ENCODE data around the gene PRKAR1B.

Gene PRKAR1B

DNA sequence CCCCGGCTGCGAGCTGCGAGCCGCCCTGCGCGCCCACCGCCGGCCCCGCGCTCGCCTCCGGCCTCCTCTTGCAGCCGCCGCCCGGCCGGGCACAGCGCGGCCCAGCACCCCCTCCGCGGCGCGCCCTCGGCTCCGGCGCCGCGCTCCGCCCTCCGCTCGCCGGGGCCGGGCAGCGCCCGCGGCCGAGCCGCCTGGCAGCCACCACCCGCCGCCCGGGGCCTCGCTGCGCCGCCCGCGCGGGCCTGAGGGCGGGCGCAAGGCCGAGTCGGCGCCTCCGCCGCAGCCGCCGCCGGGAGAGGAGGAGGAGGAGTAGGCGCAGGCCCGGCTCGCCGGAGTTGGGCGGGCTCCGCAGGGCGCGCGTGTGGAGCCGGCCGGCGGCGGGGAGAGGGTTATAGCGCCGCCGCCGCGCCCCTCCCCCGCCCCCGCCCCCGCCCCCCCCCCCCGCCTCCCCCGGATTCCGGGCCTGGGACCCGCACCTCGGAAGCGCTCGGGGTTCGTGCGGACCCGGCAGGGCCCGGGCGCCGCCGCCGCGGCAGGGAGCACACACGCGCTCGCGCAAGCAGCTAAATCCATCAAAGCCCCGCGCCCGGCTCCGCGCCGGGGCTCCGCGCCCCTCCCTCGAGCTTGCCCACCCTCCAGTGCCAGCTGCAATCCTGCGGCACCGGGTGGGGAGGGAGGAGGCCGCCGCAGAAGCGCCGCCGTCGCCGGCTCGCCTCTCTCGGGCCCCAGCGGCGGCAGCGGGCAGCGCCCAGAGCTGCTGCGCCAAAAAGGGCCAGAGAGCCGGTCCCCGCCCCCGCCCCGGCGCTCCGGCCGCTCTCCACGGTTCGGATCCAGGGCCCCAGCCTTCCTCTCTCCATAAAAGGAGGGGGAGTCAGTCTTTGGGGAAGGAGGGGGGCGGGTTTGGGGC lies 207.3 kb downstream of the PRKAR1B start, which contains the start of gene PDGFA:
PDGFA (minus strand) TSS at position 363 of the 907 bp plus-strand sequence. CDS start 845 bp downstream, outside the sequence.
- peak within 1 kb of the TSS; percentile 80 for H3K27ac ChIP-seq
- DNase-seq (ENCODE audit: low read depth, low spot score) = no peak

DNA sequence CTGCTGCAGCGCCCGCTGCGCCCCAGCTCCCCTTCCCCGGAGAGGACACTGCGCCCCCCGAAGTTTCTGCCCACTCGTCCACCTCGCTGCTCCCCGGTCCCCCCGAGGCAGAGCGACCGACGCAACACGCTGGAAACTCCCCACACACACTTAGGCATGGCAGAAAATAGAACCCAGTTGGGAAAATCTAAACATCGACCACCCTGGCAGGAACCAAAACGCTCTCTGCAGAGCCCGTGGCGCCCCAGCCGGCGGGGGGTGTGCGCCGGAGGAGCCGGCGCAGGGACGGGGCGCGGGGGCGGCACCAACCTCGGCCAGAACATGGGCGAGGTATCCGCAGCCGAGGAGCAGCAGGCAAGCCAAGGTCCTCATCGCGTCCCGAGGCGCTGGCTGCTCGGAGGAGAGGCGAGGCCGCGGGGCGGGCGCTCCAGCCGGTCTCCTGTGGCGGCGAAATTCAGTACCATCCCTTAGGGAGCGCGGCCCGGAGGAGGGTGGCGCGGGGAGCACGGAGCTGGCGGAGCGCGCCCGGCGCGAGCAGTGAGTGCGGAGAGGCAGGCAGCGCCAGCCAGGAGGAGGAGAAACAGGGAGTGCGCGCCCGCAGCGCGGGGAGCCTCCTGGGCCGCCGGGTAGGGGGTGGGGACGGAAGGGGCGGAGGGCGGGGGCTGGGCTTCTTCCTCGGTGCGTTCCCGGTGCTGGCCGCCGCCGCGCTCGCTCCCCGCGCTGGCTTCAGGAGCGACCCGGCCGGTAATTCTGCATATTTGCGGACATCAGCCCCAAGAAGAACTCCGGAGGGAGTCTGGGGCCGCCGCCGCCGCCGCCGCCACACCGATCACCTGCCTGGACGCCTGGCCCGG lies 208.2 kb downstream of the PRKAR1B start:
- DNase-seq (ENCODE audit: low read depth, low spot score) = peak; percentile 61
- peak overlapping the region; percentile 80 for H3K27ac ChIP-seq

DNA sequence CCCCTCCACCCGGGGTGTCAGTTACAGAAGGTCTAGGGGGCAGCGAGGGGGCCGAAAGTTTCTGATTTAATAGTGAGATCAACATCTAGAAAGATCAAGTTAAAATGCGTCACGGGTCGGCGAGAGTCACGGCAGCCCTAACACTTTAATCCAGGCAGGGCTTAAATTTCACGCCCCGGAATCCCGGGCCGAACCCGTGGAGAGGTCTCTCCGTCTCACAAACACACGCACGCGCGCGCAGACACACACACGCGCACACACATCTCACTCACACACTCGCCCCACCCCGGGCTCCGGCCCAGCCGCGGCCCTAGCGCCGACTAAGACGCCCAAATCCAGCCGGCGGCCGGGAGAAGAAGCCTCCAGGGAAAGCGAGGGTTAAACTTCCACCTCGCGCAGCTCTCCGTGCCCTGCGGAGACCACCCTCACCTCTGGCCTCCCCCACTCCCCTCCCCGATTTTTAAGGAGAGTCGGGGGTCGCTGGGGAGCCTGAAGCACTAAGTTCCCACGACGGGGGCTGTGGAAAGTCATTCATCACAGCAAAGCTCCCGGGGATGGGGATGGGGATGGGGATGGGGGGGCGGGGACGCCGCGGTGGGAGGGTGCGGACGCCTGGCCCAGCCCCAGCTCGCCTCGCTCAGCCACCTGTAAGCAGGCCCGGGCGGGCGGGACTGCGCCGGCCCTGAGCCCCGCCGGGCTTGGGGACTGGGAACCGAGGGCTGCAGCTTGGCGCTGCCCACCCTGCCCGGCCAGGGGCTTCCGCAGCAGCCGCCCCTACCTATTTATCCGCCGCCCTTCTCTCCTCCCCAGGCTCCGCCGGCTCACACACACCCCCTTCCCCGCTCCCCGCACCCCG lies 209.1 kb downstream of the PRKAR1B start:
- peak overlapping the region; percentile 80 for H3K27ac ChIP-seq
- DNase-seq (ENCODE audit: low read depth, low spot score) = no peak

DNA sequence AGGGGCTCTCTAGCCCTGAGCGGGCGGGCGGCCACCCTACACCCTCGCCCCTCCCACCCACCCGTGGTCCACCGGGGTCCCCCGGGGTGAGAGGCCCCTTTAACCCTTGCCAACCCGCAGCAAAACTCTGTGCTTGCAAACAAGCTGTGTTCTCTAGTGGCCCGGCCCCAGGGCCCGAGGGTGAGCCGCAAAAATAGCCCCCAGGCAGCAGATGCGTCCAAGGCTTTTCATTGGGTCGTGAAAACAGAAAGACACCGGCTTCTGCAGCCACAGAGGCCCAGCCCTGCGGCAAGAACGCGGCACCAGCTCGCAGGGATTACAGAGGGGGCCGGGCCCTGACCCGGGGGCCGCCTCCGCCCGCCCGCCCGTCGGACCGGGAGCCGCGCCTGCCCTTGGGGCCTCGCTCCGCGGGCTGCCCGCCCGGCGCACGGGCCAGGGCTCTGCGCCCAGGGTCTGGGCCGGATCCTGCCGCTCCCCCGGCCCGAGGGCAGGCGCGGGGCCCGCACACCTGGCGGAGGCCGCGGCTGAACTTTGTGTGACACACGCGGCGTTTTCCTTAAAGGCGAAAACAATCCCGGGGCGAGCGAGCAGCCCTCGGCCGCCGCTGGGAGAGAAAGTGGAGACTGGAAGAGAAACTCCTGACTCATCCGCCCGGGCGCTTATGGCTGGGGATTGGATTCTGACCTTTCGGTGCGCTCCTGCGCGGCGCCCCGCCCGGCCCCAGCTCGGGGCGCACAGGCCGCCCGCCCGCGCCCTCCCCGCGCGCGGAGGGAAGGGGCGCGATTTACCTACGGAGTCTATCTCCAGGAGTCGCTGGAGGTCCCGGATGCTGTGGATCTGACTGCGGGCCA lies 210.2 kb downstream of the PRKAR1B start:
- no peak for DNase-seq (ENCODE audit: low read depth, low spot score)
- peak overlapping the region; percentile 80 for H3K27ac ChIP-seq

DNA sequence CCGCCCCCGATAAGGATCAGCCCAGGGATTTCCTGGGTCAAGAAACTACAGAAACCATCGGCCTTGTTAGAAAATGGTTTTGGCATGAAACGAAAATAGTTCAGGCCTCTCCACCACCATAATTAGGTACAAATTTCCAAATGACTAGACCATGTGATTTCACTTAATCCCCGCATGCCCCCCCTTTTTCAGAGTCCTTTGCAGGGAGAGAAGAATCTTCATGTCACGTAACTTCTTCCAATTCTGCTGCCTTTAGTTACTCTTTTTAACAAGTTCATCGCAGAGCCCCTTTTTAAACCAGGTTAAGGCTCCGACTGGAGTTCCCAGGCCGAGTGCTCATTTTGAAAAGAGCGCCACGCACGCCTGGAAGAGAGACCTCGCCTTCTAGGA lies 210.9 kb downstream of the PRKAR1B start:
- no peak for DNase-seq (ENCODE audit: low read depth, low spot score)
- H3K27ac ChIP-seq = peak overlapping the region; percentile 80

DNA sequence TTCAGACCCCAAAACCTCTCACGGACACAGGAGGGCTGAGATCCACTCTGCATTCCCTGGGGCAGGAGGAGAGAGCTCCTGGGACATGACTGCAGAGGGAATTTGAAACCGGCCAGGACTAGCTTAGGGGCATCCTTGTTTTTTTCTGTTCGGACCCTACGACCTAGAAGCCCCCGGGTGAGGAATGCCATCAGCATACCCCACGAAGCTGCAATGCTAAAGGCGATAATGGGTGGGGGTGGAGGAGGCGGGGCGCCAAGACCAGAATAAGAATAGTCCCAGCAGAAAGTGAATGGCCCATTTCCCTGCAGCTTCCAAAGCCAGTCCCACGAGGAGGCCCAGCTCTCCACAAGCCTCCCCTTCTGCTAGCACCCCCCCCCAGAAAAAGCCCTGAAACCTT lies 211.5 kb downstream of the PRKAR1B start:
- no peak for DNase-seq (ENCODE audit: low read depth, low spot score)
- H3K27ac ChIP-seq = peak overlapping the region; percentile 80

DNA sequence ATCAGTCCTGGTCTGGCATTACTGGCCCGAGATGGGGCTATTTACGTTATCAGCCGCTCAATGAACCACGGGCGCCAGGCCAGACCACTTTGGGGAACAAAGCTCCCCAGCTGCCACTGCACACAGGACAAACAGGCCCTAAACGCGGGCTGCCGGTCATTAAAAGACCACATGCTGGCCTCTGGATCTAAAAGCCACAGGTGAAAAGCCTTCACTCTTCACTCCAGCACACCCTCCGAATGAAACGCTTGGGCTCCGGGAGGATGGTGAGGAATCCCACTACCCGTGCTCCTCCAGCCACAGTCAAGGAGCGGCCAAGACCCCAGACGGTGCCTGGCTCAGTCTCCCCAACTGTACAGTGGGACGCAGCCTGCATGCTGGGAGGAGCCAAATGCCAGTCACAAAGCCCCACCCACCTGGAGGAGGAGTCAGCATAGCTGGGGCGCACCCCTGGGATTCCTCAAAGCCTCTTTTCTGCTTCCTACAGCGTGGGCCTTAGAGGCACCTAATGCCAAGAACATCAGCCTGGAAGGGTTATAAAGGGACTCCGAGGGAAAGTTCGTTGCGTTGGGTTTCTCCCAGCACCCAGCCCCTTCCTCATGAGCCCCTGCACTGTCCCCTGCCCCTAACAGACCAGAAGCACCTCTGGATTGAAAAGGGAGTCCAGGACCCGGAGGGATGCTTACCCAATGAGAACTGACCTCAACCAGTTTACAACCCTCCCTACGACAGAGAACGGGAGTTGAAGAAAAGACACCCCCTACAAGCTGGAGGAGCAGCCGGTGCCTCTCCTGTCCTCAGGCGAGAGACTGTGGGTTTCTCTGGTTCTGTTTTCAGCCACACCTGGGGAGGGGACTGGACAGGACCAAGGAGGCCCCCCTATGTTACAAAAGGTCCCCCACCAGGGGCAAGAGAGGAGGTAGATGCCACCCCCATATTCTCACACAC lies 212.2 kb downstream of the PRKAR1B start:
- H3K27ac ChIP-seq = peak overlapping the region; percentile 80
- no peak for DNase-seq (ENCODE audit: low read depth, low spot score)

DNA sequence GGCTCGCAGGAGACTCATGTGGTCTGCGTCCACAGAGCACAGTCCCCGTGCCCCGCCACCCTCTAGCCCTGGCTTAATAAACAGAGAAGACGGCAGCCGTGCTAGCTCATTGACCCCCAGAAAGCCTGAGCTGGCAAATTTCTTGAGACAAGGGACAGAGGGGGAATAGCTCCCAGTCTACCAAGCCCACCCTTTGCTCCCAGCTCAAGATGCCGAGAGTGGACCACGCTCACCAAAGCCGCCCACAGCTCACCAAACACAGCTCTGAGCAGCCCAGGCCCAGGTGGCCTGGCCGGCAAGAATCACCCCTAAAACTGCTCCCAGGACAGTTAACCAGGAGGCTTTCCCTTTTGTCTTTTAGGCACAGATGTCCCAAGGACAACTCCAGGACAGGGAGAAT lies 212.8 kb downstream of the PRKAR1B start:
- no peak for DNase-seq (ENCODE audit: low read depth, low spot score)
- H3K27ac ChIP-seq = peak overlapping the region; percentile 80

DNA sequence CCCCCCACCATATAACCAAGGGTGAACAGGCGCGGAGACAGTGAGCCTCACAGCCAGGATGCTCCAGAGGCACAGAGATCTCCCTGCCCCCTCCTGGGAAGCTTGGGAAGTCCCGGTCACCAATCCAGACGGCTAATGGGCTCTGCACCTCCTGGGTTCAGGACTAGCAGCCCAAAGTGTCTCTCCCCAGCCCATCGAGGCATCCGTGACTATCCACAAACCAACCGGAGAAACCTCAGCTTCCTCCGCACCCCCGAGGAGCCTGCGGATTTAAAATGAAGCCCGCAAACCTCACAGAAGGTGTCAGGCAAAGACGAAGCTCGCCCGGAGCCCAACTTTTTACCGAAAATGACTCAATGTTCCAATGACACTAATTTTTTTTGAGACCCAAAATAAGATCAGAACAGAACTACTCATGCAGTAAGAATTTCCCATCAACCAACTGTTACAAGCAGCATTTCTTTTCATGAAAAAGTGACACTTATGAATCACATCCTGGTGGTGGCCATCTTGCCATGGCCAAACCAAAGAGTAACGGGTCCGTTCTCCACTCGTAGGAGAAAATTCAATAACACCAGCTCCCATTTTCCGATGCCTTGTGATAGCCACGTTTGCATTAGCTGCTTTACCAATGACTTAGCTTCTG lies 213.4 kb downstream of the PRKAR1B start:
- no peak for DNase-seq (ENCODE audit: low read depth, low spot score)
- peak overlapping the region; percentile 80 for H3K27ac ChIP-seq

DNA sequence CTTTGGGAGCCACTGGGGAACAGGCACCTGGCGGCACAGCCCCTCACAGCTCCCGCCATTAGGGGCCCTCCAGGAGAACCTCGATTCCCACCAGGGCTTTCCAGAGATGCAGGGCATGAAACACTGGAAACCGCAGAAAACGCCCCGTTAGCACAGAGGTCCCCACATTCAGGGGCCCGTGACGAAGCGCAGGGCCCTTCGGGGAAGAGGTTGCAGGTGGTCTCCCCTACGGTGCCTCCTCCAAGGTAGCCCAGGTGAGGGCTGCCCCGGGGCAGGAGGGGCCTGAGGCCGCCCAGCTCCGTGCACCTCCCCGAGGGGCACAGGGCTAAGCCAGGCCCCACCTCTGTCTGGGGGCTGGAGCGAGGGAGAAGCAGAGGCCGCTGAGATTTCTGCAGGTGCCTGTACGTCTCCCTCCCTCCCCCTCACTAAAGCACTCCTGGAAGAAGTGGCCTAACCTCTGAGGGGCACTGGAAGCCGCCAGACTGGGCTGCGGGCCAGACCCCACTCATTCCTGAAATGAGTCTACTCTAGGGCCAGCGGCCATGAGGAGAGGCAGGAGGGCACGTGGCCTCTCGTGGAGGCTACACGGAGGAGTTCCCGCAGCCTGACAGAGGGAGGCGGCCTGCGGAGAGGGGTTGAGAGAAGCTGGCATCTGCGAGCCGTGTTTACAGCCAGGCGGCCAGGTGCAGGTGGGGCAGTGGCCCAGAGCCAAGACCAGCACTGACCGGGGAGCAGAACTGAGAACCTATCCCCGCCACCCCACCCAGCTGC lies 214.4 kb downstream of the PRKAR1B start:
- H3K27ac ChIP-seq = peak overlapping the region; percentile 80
- no peak for DNase-seq (ENCODE audit: low read depth, low spot score)

DNA sequence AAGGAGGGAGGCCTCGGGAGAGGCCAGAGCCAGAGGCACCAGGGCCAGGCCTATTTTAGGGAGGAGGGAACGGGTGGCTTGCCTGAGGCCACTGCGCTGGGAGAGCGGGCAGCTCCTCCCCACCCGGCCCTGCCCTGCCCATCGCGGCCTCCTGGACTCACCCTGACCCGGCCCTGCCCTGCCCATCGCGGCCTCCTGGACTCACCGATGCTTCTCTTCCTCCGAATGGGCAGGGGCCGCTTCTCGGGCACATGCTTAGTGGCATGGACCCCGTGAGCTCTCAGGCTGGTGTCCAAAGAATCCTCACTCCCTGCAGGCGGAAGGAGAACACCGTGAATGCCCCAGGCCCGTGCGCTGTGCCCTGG lies 215.0 kb downstream of the PRKAR1B start:
- DNase-seq (ENCODE audit: low read depth, low spot score) = no peak
- peak overlapping the region; percentile 80 for H3K27ac ChIP-seq

DNA sequence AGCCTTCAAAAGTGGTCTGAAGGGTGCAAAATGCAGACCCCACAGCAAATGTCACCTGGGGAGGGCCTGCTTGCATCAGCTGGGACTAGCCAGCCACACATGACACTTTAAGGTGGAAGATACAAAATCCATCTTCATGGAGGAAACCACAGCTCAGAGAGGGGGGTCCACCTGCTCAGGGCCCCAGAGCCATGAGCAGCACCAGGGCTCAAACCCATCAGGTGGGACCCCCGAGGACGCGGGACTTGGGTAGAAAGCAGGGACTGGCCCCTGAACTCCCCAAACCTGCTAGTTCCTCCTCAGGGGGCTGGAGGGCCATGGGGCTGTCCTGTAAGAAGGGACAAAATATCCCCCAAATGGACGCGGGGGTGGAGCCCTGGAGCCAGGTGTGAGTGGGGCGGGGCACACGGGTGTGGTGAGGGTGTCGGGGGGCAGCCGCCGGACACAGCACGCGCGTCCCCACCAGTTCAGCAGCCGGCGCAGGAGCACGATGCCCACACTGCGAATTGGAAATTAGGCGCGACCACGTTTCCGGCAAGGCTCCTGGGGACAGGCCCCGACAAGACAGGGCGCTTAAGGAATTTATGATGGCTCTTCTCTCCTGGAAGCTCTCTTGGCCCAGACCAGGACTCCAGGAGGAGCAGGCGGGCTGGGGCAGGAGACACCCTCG lies 215.5 kb downstream of the PRKAR1B start:
- H3K27ac ChIP-seq = peak overlapping the region; percentile 80
- no peak for DNase-seq (ENCODE audit: low read depth, low spot score)

DNA sequence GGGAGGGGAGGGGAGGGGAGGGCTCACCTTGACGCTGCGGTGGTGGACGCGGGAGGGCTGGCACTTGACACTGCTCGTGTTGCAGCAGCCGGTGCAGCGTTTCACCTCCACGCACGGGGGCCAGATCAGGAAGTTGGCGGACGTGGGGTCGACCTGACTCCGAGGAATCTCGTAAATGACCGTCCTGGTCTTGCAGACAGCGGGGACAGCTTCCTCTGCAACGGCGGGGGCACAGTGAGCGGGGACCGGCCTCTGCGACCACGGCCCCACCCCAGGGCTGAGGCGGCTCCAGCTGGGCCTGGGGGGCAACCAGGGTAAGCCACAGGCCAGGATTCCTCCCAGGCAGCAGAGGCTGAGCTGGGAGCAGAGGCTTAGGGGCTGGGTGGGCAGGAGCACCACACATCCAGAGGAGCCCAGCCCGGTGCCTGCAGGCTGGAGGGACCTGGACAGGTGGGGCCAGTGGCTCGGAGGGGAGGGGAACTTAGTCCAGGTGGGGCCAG lies 216.2 kb downstream of the PRKAR1B start:
- DNase-seq (ENCODE audit: low read depth, low spot score) = no peak
- no peak overlapping the region for H3K27ac ChIP-seq

DNA sequence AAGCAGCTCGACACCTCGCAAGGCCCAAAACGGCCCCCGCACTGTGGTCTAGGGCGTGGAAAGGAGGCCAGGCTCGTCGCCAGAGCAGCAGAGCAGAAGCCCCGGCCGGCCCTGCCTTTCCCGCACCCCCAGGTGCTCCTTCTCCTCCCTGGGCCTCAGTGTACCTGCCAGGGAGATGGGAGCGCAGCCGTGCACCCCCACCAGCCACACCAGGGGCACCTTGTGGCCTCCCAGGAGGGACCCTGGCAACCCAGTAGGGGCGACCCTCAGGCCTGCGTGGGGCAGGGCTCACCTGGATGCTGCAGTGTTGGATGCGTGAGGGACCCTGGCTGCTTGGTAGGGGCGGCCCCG lies 217.0 kb downstream of the PRKAR1B start:
- no peak overlapping the region for H3K27ac ChIP-seq
- no peak for DNase-seq (ENCODE audit: low read depth, low spot score)

DNA sequence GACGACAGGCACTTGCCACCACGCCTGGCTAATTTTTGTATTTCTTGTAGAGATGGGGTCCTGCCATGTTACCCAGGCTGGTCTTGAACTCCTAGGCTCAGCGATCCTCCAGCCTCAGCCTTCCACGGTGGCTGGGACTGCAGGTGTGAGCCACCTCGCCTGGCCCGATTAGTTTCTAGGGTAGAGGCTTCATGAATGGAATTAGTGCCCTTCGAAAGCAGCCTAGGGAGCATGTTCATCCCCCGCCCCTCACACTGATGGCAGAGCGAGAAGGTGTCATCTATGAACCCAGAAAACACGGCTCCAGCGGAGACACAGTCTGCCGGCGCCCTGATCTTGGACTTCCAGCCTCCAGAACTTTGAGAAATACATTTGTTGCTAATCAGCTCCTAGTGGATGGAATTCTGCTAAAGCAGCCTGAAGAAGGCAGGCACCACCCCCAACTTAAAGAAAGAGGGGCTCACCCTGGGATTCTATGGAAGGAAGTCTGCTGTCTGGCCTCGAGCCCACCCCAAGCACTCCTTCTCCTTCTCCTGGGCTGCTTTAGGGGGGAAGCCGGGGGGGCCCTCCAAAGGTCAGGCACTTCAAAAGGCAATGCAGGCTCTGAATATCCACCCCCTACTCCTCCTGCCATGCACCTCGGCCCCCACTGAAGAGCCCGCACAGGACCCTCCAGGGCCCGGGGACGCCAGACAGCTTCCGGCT lies 217.5 kb downstream of the PRKAR1B start:
- no peak for DNase-seq (ENCODE audit: low read depth, low spot score)
- no peak overlapping the region for H3K27ac ChIP-seq

Data from epithelial cell of prostate (primary cell).